Activated CD4-positive, alpha-beta T cell treated with anti-CD3 and anti-CD28 coated beads for 24 hours (primary cell): ENCODE results near the gene RABGAP1.

ENCODE experiments used
- DNase-seq, 2 donors: peaks; one replicate each; pipeline ENCODE4 v3.0.0-alpha.2; 2020; ENCODE audit warnings: low read depth in 2 of 2

Gene RABGAP1

DNA sequence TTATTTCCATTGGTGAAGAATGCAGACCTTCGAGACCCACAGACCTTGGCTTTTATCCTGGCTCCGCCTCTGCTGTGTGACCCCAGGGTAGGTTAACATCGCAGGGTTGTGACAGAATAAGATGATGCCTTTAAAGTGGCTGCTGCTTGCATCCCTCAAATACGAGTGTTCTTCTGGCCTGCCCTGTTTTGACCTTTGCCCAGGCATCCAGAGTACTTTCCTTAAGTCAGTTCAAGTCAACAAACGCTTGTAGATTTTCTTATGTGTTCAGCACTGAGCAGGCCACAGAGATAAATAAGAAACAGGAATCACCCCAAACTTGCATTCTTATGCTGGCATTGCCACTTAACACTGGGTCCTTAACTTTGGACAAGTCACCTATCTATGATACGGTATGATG is 142.9 kb downstream of the RABGAP1 start:
- no peak for DNase-seq

DNA sequence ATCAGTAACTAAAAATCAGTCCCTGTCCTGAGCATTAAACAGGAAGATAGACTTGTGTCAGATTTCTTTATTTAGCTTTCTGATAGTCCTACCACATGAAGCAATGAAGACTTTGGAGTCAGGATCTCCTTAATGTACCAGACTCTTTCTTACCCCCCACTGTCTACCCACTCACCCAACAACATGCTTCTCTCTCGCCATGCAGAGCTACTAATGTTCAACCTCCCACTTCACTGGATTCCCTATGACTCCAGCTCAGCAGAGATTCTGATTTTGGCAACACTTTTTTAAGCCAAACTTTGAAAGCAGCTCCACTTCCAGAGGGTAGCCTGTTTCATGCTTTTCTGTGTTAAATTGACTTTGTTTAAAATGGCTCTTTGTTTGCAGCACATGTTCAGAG is 143.4 kb downstream of the RABGAP1 start:
- DNase-seq: no peak

DNA sequence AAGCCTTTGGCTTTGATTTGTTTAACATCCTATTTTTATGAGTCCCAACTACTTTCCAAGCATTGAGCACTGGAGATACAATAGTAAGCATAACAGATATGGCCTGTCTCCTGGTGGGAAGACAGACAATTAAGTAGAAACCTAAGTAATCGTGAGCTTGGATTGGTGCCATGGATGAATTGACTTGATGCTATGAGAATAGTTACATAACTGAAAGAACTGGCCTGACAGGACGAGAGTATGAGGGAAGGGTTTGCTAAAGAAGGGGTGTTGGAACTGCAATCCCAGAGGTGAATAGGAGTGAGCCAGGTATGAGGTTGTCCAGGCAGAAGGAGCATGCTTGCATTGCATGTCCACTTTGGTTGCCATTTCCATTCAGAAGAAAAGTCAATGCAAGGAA is 145.1 kb downstream of the RABGAP1 start:
- DNase-seq: no peak

DNA sequence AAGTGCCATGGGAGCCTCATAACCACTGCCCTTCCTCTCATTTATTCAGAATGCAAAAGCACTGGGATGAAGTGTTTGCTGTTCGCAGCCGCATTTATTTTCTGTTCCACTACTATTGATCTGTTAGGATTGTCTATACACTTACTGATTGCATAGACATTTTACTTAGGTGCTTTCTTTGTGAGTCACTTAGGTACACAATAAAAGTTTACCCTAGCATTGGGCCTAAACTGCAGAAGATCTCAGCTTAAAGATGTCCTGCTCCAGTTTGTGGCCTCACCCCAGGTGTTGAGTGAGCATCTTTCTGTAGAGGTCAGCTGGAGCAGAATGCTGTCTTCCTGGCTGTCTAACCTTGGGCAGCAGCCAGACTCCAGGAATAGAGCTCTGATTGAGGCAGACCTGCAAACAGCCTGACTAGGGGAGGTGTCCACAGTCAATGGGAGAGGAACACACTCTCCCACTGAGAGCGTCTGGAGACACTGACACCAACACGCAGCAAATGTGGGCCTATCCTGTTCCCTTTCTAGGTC is 146.6 kb downstream of the RABGAP1 start:
- DNase-seq: no peak

DNA sequence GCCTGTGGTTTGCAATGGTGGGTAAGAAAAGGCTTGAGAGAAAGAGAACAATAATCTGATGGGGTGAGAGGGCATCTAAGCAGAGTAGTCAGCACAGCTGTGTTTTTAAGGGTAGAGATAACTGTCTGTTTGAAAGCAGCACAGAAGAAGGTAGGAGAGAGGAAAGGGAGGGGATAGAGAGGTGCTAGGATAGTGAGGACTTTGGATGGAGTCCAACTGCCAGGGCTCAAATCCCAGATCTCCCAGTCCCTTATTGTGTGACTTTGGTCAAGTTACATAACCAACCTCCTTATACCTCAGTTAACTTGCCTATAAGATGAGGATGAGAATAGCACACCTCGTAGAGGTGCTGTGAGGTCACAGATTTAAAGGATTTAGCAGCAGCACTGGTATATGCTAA is 148.2 kb downstream of the RABGAP1 start:
- DNase-seq: no peak

DNA sequence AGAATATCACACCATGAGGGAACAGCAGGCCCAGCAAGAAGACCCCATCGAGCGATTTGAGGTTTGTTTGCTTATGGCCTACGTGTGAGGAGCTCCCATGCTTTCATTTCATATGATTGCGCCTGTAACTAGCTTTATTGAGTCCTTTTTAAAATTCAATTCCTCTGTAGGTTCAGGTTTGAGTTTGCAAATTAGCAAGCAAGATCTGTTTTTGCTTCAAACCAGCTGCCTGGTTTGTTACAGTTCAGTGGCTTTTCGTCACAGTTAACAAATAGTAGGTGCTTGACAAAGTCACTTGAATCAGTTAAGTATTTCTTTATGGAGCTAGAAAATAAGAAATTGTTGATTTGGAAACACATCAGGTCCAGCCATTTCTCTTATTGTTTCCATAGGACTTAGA is 149.0 kb downstream of the RABGAP1 start:
- DNase-seq: no peak

DNA sequence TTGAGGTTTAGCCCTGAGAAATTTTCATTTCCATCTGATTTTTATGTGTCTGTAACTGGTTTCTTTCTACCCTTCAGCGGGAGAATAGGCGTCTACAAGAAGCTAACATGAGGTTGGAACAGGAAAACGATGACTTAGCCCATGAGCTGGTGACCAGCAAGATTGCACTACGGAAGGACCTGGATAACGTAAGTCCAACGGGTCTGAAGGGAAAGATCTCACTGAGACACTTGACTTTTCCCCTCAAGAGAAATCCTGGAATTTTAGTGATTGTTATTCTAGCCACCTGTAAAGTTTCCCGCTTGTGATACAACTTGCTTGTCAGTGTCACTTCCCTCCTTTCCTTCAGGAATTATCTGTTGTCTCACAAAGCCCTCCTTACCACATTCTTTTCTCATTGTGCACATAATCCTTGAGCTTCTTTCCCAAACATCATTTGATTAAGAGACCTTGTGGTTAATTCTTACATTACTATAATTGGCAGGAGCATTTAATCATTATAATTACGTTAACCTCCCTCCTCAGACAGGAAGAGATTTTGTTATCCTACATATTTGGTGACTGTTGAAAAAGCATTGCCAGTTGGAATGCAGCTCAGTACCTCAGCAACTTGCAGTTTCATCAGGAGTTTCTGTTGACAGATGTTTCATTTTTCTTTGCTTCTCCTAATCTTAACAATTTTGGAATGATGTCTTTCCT is 149.5 kb downstream of the RABGAP1 start:
- no peak for DNase-seq

DNA sequence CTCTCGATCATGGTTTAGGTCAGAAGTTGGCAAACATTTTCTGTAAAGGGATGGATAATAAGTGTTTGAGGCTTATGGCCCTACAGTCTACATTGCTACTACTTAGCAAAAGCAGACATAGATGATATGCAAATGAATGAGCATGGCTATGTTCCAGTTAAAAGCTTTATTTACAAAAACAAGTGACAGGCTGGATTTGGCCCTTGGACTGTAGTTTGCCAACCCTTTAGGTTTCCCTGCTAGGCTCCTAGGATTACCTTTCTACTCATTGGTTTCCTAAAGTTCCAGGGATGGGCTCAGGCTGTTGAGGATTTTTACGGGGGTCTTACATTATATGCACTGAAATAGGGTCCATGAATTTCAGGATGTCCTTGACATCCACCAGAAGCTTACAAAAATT is 150.1 kb downstream of the RABGAP1 start:
- no peak for DNase-seq

DNA sequence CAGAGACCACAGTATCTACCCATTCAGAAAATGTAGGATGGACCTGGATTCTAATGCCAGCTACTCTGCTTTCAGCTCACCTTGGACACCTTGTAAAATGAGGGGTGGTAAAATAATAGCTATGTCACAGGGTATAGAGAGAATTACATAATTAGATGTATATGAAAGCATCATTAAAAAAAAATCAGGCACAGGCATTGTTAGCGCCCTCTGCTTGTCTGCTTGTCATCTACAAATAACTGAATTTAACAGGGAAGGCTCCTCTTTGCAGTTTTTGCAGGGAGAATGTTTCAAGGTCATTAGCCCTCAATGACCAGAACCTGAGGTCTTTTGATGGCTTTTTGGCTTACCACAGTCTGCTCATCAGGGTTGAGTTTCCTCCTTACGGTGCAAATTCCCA is 150.6 kb downstream of the RABGAP1 start:
- no peak for DNase-seq

DNA sequence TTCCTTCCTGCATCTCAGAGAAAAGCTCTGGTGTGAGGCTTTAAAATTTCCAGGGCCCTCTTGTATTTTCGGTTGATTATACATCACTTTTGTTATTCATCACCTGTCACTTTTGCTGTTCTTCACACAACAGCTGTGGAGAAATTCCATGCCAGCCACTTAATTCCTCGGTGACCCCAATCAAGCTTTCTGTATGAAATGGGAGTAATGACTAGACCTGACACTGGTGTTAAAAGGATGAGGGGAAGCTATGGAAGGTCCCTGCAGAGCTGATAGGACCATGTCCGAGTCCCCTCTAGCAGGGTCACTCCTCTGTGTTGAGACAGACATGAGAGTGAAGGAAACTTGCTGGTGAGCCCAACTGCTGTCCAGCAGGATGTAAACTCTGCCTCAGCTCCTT is 152.3 kb downstream of the RABGAP1 start:
- no peak for DNase-seq

DNA sequence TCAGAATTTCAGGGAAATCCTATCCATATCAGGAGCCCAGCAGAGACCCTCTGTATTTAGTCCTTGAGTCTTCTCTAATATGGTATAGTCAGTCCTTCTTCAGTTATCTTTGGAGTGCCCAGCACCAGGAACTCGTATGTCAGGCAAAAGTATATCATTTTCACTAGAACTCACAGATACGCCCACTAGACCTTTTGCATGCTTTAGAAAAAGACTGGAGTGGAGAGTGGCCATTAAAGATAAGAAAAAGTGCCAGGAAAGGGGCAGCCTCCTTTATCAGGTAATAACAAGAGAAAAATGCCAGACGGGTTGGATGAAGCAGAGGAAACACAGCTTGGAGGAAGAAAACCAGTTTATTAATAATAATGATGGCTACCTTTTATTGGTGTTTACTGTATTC is 156.2 kb downstream of the RABGAP1 start:
- no peak for DNase-seq

DNA sequence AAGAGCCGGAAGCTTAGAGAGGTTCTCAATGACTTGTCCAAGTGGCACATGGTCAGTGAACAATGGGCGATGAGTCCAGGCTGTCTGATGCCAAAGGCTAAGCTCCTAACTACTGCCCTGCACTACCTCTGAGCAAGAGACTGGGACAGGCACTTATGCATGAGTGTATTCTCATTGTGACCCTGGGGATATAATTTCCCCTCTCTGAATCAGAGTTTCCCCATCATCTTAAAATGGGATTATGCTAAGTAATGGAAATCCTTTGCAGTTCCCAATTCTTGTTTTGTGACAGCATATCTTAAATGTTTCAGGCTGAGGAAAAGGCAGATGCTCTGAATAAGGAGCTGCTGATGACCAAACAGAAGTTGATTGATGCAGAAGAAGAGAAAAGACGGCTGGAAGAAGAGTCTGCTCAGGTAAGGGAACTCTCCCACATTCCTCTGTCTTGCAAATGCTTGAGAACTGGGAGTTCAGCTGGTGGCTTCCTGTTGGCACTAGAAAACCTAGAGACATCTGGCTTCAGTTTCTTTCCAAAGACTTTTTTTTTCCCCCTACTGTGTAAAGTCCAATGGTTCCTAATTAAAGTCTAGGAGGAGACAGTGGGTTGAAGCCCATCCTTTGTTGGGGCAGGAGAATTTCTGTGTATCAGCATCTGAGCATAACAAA is 156.7 kb downstream of the RABGAP1 start:
- DNase-seq: no peak

DNA sequence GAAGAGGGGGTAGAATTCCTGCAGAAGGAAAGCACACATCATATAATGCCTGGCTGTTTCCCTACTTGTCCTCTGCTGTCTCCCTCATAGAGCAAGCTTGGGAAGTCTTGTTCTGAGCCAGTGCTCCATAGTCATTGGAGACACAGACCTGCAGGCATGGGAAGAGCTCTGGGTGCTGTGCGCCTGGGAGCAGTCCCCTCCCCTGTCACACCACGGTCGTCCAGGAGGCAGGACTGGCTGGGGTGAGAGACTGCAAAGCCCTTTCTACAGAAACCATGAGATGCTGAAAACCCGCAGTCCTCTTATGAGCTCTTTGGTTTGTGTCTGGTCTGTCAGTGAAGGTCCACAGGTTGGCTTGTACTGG is 157.3 kb downstream of the RABGAP1 start:
- no peak for DNase-seq

DNA sequence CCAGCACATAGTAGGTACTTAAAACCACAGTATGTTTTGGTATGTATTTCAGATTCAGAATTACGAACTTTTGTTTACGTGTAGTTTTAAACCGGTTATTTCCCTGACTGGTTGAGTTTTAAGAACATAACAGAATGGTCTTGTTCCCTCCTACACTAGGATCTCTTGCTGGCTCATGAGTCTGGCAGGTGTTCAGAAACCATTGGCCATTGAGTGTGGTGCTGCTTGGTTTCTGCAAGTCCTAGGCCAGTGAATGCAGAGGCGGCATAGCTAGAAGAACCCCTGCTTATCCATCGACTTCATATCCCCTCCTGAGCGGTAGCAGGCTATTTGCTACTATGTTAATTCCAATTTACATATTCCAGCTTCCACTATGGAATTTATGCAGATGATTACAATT is 158.2 kb downstream of the RABGAP1 start:
- no peak for DNase-seq

DNA sequence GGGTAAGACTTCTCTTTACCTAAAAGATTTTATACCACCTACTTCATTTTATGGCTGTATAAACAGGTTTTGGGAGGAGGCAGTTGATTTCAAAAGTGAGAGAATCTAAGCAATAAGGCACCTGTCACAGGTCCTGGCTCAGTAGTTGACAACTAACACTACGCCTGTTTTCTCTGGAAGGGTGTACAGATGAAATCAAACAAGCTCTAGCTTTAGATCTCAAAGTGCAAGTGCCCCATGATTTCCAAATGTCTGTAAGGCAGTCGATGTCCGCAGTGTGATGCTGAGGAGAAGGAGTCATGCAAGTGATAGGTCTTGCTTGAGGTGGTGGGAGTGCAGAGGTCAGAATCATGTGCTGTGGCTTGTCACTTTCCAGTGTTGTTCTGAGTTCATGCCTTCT is 158.7 kb downstream of the RABGAP1 start:
- DNase-seq: no peak

DNA sequence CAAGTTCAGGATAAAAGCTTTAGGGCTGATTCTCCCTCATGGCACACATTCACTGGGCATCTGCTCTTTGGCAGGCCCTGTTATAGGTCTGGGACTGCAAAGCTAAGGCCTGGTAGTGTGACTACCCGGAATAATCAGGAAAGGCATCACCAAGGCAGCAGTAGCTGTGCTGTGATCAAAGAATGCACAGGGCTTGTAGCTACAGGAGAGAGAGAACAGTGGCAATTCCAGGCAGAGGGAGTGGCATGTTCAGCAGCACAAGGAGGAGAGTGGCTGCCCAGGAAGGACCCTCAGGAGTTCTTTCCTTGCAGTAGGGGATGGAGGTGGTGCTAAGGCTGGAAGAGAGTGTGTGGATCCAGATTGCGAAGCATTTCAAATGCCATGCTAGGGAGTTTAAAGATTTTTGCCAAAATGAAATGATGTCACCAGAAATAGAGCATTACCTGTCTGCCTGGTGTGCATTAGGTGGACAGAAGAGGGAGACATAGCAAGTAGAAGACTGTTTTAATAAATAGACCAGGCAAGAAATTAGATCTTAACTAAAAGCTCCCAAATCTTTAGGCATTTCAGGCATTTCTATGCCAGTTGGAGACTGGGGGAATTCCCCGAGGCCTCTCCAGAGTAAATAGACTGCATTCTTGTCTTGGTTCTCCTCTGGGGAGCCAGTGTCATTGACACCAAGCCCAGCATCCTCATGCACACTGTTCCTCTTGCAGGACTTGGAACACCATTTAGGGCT is 161.7 kb downstream of the RABGAP1 start:
- DNase-seq: no peak

DNA sequence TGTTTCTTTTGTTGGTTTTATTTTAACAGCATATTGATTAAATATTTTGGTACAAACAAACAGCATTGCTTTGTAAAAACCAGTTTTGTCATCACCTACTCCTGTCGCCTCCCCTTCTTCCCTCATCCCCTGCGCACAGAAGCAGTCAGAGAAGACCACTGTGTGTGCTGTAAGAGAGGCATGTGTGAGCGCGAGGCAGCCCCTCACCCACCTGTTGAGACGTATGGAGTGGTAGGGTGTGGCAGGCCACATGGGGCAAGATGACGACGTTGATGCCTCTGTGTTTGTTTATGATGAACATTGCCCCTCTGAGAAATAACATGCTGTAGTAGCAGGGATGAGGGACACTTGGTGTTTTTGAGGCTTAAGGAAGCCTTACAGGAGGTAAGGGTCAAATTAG is 164.0 kb downstream of the RABGAP1 start:
- DNase-seq: no peak

DNA sequence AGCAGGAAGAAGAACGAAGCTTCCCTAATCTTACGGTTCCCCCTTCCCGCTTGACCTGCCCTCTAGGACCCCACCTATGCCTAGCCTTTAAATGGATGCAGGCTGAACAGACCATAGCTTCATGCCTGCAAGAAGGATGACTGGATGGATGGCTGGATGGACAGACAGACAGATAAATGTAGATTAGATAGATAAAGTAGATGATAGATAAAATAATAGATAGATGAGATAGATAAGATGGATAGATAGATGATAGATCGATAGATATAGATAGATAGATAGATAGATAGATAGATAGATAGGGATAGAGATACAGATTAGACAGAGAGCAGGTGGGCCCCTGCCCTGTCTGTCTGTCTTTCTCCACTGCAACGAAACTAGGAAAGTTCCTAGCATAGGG is 164.7 kb downstream of the RABGAP1 start:
- DNase-seq: no peak

DNA sequence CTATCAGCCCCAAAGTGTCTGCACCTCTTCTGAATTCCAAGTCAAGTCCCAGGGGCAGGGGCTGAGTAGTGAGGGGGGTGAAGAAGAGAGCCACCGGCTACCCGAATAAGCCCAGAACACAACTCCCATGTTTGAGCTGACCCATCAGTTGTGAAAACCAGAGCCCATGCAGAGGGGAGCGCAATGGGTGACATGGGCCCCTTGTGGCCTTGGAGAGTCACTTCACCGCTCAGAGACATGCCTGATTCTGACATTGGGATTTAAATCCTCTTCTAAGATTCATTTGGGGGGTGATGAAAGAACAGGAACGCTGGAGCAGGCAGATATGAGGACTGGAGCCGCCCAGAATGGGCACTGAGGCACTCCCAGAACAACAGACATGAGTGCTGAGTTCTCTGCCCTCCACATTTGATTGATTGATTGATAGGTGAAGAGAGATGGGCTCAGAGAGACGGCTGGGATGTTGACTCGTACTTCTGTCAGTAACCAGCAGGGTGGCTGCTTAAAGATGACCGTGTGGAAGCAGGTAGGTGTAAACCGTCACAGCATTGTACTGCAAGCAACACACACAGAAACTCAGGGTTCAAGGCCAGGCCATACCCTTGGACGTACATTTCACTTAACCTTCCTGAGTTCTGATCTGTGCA is 166.9 kb downstream of the RABGAP1 start:
- DNase-seq: no peak

DNA sequence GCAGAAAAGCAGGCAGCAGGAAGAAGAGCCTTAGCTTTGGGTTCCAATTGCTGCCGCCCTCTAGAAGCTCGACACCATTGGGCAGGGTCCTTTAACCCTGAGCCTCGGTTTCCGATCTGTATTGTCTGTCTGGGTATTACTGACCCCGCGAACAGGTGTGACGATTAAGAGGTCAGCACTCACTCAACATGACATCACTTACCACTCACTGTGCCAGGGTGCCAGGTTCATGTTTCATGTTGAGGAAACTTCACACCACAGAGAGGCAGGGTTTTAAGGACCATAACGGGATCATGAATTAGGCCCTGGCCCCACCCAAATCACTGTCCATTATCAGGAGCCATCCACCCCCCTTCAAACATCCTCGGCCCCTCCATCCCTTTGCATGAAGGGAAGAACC is 168.2 kb downstream of the RABGAP1 start:
- no peak for DNase-seq

DNA sequence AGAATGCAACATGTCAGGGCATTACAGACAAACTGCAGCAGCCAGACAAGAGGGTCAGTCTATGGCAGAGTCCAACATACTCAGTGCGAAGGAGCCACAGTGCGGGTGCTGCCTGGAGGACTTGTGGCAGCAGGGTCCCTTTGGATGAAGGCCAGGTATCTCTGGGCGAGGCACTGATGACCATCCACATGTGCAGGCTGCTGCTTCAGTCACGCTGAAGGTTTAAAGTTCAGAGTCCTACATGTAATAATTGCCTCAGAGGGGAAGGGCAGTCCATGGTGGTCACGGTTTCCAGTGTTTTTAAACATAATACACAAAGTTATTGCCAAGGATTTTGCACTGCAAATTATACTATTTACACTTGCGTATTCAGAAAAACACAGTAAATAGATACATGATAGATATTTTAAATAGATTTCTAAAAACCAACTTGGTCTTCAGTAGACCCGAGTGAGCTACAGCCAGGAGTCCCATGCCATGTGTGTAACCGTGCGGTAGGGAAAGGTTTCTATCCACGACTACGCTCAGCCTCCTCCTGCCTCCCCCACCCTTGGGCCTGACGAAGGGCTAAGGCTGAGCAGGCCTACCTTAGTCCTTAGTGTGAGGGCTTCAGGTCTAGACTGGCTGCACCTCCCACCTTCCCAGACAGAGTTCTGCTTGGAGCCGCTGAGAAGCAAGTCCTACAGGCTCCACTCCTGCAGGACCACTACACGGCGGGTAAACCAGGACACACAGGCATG is 168.9 kb downstream of the RABGAP1 start:
- DNase-seq: no peak
